Mucosa of gallbladder (tissue), 1 donor: ENCODE results near the gene OAS1. TPM values are rescaled to one million over a fixed set of nuclear protein-coding genes. Genes with fewer than 3 reads are reported as not detected.

Experiments
- DNase-seq: peaks from one replicate; pipeline ENCODE4 v3.0.0-alpha.2; 2020; ENCODE audit warnings: low spot score
- total RNA-seq: library from RNA; stranded (reverse); gene quantifications from one replicate; pipeline ENCODE4 v1.2.1, GENCODE V29; 2021
- donor health status: DM: no; HTN: no; CAD: no.

Gene OAS1
- 27.9 TPM for total RNA-seq

DNA sequence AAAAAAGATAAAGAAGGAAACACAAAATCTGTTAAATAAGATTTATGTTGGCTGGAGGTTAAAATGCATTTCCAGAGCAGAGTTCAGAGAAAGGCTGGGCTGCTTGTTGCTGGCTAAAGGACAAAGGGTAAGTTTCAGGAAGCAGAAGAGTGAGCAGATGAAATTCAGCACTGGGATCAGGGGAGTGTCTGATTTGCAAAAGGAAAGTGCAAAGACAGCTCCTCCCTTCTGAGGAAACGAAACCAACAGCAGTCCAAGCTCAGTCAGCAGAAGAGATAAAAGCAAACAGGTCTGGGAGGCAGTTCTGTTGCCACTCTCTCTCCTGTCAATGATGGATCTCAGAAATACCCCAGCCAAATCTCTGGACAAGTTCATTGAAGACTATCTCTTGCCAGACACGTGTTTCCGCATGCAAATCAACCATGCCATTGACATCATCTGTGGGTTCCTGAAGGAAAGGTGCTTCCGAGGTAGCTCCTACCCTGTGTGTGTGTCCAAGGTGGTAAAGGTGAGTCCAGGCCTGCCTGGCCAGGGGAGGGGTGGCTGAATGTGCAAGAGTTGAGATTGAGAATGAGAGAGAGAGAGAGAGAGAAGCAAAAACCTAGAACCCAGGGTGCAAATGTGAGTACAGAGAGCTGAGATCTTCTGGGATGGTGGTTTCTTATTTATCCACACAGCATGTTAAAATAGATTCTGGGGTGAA lies at the start of gene OAS1:
Gene OAS1 (plus strand): TSS at position 251 of the 703 bp plus-strand sequence. CDS start 78 bp downstream, at position 329.
- DNase-seq, result peak; percentile 70

DNA sequence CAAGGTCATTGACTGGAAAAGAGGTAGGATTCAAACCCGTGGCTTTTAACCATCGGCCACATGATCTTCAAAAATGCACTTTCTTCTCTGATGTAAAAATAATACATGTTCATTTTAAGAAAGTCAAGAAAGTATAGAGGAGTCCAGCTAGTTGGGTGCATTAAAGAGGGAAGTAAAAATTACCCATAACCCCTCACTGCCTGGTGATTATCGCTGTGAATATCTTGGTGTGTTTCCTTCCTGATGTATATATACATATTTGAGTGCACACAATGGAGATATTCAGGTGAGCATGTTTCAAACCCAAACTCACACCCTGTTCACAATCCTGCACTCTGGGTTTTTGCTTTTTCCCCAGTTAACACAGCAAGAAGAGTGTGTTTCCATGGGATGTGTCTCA lies 47.5 kb upstream of the OAS1 start:
- DNase-seq, result no peak

GRCh38 chr12:112860181-112860580 lies 46.6 kb upstream of the OAS1 start:
- DNase-seq, result no peak

DNA sequence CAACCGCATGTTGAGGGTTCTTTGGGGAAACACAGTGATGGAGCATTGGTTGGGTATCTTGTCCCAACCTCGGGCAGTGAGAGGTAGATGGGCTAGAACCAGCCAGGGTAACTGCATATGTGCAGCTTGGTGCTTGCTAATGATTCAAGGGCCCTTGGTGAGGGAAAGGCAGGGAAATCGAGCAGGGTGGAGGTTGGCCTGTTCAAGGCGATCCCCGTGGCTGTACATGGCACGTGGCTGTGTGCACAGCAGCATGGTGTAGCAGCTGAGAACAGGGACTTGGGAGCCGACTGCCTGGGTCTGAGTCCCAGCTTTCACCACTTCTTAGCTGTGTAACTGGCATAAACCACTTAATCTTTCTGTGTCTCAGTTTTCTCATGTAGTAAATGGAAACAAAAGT lies 45.5 kb upstream of the OAS1 start:
- no peak for DNase-seq

DNA sequence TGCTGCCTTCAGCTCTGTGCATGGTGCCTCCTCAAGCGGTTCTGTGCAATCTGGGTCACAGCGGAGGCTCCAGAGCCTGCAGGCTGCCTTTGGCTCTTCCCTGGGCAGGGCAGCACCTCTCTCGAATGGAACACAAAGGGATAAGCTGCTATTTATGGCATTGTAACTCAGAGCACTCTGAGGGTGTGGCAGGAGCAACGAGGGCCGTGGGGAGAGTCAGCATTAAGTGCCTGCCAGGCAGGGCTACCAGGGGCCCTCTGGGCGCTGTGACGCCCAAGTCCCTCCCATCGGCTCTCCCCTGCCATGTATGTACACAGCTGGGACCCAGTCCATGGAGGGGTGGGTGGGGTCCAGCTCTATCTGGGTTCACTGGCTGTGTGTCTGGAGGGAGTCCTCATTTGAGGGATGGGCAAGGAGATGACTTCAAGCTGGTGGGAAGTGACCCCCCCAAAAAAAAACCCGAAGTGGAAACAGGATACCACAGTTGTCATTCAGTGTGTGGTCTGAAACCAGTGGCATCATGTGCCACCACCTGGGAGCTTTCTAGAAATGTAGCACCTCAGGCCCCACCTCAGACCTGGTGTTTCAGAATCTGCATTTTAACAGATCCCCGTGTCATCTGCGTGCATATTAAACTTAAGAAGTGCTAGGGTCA lies 44.0 kb upstream of the OAS1 start:
- DNase-seq, result no peak

DNA sequence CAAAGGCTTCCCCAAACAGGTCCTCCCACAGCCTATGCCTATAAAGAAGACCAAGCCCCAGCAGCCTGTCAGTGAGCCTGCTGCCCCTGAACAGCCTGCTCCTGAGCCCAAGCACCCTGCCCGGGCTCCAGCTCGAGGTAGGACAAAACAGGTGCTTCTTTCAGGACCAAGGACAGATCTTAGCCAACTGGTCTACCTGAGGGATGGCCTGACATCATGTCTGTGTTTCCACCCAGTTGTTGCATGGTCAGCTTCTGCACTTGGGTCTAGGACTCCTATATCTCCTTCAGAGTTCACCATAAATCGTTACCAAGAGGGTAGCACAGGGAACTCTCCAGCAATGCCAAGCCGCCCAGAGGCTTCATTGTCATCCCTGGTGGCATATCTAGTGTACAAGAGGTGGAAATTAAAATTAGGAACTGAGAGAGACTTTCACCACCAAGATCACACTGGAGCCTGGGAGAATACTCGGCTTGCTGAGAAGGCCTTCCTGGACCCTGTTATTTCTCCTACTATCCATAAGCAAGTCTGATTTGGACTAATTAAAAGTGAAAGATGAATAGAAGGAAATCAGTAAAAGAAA lies 38.2 kb upstream of the OAS1 start:
- no peak for DNase-seq

- no peak for DNase-seq
These were observed 37.7 kb upstream of the OAS1 start for GRCh38 chr12:112869091-112869490.

- DNase-seq, result no peak
These were observed 37.0 kb upstream of the OAS1 start for GRCh38 chr12:112869778-112870177.

DNA sequence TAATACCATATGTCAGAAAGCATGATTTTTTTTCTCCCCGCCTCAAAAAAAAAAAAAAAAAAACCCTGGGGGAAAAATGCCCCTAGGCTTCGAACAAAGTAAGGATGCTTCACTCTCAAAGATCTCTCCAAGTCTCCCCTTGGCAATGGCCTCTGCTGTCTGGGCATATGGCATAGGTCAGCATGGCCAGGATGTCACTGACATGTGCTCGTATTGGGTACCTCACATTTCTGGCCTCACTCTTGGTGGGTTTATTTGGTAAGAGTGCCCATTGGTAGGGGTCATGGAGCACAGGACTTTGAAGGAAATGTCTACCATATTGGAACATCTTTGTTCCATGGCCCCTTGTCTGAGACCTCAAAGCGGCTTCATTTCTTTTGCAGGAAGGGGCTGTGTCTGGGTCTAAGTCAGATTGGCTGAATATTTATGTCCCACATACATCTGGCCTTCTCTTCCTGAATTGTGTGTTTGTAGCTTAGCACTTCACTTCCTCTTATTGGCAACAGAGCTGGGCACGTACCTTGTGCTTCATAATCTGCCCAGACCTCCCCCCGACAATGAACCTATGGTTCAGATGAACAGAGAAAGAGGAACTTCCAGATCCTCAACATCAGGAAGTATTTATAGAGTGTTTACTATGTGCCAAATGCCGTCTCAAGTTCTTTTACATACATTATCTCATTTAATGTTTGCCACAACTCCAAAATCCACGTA lies 36.3 kb upstream of the OAS1 start:
- DNase-seq, result no peak

DNA sequence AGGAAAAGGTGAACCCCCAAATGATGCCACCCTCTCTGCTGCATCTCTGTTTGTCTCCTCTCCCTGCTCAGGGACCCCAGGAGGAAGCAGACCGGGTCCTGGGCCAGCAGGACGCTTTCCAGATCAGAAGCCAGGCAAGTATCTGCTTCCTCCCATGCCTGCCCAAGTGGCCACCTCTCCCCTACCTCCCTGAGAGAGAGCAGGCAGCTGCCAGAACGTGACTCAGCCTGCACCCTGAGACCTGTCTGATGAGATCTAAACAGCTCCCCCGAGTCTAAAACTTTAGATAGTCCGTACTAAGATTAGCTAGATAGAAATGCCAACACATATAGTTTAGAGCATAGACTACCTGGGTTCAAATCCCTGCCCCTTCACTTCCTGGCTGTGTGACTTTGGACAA lies 31.2 kb upstream of the OAS1 start:
- DNase-seq, result no peak

DNA sequence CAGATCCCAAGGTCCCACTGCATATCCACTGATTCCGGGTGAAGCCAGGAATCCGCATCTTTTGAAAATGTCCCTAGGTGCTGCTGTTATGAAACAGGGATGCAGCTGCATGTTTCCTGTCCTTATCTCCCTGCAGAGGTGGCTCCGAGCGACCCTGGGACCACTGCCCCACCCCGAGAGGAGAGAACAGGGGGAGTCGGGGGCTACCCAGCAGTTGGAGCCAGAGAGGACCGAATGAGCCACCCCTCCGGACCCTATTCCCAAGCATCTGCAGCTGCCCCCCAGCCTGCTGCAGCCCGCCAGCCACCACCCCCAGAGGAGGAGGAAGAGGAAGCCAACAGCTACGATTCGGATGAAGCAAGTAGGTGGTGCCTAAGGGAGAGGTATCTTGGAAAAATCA lies 30.3 kb upstream of the OAS1 start:
- DNase-seq, result no peak

DNA sequence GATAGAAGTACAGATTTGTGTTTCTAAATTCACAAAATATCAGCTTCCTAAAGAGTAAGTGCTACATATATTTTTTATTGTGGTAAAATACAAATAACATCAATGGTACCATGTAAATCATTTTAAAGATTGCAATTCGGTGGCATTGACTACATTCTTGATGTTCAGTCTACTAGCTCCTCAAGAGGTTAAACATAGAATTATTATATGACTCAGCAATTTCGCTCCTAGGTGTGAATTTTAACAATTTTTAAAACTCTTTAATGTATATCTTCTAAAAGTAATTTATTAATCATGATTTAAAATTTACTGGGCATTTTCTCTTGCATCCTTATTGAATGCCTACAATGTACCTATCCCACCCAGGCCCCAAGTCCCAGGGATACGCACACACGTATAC lies 29.8 kb upstream of the OAS1 start:
- no peak for DNase-seq

DNA sequence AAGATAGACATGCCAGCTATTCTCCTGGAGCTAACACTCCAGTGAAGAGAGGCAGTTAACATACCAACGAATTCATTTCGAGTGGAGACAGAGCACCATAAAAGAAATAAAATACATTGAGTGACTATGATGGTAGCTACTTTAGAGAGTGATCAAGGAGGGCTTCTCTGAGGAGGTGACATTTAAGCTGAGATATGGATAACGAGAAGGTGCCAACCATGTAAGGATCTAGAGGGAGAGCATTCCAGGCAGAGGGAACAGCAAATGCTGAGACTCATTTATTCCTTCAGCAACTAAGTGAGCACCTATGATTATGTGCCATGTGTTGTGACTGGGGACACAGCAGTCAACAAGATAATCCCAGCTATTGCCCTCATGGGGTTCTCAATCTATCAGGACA lies 28.3 kb upstream of the OAS1 start:
- no peak for DNase-seq

DNA sequence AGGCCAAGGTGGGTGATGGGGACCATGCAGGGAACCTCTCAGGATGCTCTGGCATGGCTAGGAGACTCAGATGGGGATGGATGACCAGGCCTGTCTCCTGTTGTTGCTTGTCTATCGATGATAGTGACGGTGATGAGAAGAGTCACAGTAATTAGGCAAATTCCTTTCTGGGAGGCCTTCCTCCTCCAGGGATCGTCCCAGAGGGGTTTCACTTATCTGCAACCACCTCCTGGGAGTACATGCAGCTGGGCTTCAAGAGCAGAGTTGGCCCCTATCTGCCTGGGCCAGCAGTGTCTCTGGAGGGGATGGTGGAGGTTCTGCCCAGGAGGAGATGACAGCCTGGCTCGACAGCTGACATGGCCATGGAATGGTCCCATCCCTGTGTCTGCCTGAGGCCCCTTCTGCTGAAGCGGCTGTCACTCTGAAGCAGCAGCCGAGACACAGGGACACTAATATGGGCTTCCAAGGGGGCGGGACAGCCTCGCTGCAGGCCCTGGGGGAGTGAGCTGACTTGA lies 27.5 kb upstream of the OAS1 start:
- DNase-seq, result no peak

GRCh38 chr12:112881602-112882001 lies 25.2 kb upstream of the OAS1 start:
- DNase-seq, result no peak

GRCh38 chr12:112885236-112885635 lies 21.5 kb upstream of the OAS1 start:
- DNase-seq, result no peak

DNA sequence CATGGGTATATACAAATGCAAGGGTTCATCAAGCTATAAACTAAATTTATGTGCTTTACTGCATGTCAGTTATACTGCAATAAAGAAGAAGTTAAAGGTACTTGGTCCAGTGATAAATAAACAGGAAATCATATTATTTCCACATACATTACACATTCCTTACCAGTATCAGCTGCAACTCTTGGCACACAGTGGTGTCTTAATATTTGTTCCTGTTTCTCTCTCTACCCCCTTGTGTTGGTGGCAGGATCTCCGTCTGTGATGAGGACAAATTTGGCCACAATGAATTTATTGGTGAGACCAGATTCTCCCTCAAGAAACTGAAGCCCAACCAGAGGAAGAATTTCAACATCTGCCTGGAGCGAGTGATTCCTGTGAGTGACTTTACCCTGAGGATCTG lies 19.2 kb upstream of the OAS1 start:
- no peak for DNase-seq

- no peak for DNase-seq
These were observed 15.4 kb upstream of the OAS1 start for GRCh38 chr12:112891093-112892024.

- DNase-seq, result no peak
These were observed 13.9 kb upstream of the OAS1 start for GRCh38 chr12:112892856-112893255.

GRCh38 chr12:112894128-112894527 lies 12.6 kb upstream of the OAS1 start:
- no peak for DNase-seq

DNA sequence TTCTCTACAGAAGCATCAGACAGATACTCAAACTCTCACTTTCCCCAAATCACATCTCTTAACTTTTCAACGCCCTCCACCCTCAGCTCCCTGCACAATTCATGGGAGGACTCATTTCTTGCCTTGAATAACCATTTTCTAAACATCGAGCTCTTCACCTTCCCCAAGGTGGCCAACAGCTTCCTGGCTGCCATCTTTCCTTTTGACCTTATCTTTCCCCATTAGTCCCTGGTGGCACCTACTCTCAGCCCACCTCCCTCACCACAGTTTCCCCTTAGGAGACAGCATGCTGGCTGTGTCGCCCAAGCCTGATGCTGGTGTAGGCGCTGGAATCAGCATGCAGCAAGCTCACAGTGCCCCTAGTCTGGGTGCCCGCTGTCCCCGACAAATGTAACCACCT lies 8.4 kb upstream of the OAS1 start:
- DNase-seq, result no peak
